HUES6 (cell line): ENCODE results near the gene TRMT11.
"Not testable (repeated sequence)": the region's sequence is repeated elsewhere in the genome, so short reads cannot be mapped to it uniquely, and the experiment has no call there.

Experiments
- H3K27ac ChIP-seq: 2 replicates; pipeline ENCODE4 v1.7.0; 2013; ENCODE audit warnings: low read depth, mild to moderate bottlenecking, low read length, inconsistent platforms
- H3K27me3 ChIP-seq: 2 replicates; pipeline ENCODE4 v1.6.1; 2013; ENCODE audit warnings: low read length; ENCODE audit not compliant: control insufficient read depth, insufficient read depth
- H3K36me3 ChIP-seq: 2 replicates; pipeline ENCODE4 v1.6.1; 2013; ENCODE audit warnings: low read length; ENCODE audit not compliant: control insufficient read depth, insufficient read depth
- H3K4me1 ChIP-seq: 2 replicates; pipeline ENCODE4 v1.6.1; 2013; ENCODE audit warnings: low read length; ENCODE audit not compliant: control insufficient read depth, insufficient read depth
- H3K4me3 ChIP-seq: 2 replicates; pipeline ENCODE4 v1.5.1; 2013; ENCODE audit warnings: low read depth, low read length
- H3K9ac ChIP-seq: one replicate; pipeline ENCODE4 v1.6.1; 2013; ENCODE audit warnings: mild to moderate bottlenecking, low read length
- H3K9me3 ChIP-seq: 2 replicates; pipeline ENCODE4 v1.6.1; 2013; ENCODE audit warnings: low read depth, low read length; ENCODE audit not compliant: control insufficient read depth, insufficient read depth

The TRMT11 gene

DNA sequence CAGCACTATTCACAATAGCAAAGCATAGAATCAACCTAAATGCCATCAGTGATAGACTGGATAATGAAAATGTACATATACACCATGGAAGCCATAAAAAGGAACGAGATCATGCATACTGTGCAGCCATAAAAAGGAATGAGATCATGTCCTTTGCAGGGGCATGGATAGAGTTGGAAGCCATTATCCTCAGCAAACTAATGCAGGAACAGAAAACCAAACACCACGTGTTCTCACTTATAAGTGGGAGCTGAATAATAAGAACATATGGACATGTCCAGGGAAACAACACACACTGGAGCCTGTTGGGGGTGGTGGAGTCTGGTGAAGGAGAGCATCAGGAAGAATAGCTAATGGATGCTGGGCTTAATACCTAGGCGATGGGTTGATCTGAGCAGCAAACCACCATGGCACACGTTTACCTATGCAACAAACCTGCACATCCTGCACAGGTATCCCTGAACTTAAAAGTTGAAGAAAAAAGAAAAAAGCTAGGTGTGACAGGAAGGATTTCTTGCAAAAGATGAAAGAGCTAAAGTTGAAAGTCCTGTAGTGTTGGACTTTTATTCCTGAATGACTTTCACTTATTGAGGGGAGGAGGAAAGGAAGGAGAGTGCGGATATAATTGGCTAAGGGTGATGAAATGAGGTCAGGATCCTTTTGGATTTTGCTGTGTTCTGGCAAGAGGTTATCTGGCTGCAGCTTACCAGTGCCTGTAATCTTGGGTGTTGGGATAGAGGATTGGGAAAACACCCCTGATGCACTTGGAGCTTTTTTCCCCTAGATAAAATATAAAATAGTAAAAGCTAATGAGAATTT is 8.5 kb downstream of the TRMT11 start:
- Histone ChIP-seq H3K4me1 (peaks cover 6% of the 10 kb centered on the region; the same call in 1 of the 2 replicates), H3K27ac (no peak overlapping the region), H3K27me3 (no peaks in the 10 kb centered on the region), H3K9me3 (no peaks in the 10 kb centered on the region), H3K9ac (no peak overlapping the region), H3K36me3 (peaks cover 27% of the 10 kb centered on the region), H3K4me3 (no peak overlapping the region)

- H3K27me3 ChIP-seq: no peaks in the 10 kb centered on the region
- H3K27ac ChIP-seq: no peak overlapping the region
- H3K36me3 ChIP-seq: peaks cover 39% of the 10 kb centered on the region
- no peaks in the 10 kb centered on the region for H3K9me3 ChIP-seq
- no peak overlapping the region for H3K4me3 ChIP-seq
- no peaks in the 10 kb centered on the region for H3K4me1 ChIP-seq
- no peak overlapping the region for H3K9ac ChIP-seq
These were observed 9.7 kb downstream of the TRMT11 start for GRCh38 chr6:125995972-125996580.

DNA sequence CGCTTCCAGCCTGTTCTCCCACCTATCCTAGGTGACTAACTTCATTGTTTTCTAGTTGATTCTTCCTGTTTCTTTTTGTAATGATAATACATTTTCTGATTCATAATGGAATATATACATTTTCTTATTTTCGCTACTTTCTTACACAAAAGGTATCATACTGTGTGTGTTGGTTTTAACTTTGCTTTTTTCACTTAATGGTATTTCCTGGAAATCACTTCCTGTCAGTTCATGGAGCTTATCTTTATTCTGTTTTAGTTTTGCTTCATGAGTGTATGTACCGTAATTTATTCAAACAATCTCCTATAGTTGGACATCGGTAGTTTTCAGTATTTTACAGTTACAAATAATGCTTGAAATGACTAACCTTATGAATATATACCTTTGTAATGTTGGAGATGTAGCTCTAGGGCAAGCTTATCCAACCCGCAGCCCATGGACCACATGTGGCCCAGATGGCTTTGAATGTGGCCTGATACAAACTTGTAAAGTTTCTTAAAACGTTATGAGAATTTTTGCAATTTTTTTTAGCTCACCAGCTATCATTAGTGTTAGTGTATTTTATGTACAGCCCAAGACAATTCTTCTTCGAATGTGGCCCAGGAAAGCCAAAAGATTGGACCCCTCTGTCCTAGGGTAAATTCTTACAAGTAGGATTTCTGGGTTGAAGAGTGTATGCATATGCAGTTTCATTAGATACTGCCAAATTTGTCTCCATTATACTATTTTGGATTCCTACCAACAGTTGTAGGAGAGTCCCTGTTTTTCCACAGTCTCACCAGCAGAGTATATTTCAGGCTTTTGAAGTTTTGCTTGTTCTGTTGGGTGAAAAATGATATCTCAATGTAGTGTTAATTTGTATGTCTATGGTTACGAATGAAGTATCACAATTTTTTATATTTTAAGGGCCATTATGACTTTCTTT is 16.7 kb downstream of the TRMT11 start:
- Histone ChIP-seq H3K4me1 (no peaks in the 10 kb centered on the region), H3K27ac (no peak overlapping the region), H3K9ac (no peak overlapping the region), H3K27me3 (no peaks in the 10 kb centered on the region), H3K4me3 (no peak overlapping the region), H3K9me3 (no peaks in the 10 kb centered on the region), H3K36me3 (peaks cover 72% of the 10 kb centered on the region)

DNA sequence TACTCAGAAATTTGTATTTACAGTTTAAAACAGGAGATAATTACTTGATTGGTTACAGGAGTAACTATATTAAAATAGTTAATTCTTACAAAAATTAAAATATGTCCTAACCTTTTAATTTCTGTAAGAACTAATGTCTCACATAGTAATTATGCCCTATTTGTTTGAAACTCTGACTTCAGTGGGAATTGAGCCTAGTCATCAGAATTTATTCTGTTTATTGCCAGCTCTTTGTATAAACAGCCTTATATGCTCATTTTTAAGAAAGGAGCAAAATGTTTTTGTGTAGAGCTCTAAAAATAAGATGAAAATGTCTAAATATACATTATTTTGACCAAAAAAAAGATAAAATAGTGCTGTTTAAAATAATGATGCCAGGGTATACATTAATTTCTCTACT is 21.5 kb downstream of the TRMT11 start:
- Histone ChIP-seq H3K36me3 (peaks cover 74% of the 10 kb centered on the region), H3K27me3 (no peaks in the 10 kb centered on the region), H3K9ac (no peak overlapping the region), H3K4me3 (no peak overlapping the region), H3K9me3 (no peaks in the 10 kb centered on the region), H3K4me1 (no peaks in the 10 kb centered on the region), H3K27ac (no peak overlapping the region)

DNA sequence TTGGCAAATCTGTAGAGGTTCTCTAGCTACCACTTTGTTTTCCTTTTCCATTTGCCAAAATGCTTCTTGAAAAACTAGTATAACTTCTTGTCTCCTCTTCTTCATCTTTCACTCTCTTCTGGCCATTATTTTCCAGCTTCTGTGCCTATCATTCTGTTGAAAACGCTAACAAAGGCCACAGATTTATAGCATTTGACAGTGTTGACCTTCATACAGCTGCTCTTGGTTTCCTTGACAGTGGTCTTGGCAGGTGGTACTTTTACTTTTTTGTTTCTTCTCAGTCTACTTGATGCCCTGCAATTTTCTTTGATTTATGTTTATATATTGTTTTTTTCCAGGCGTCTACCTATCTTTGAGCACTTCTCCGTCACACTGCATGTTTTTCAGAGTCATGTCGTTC is 23.7 kb downstream of the TRMT11 start:
- no peaks in the 10 kb centered on the region for H3K4me1 ChIP-seq
- no peak overlapping the region for H3K4me3 ChIP-seq
- peaks cover 80% of the 10 kb centered on the region for H3K36me3 ChIP-seq
- H3K9me3 ChIP-seq: no peaks in the 10 kb centered on the region
- no peak overlapping the region for H3K27ac ChIP-seq
- H3K9ac ChIP-seq: no peak overlapping the region
- no peaks in the 10 kb centered on the region for H3K27me3 ChIP-seq

DNA sequence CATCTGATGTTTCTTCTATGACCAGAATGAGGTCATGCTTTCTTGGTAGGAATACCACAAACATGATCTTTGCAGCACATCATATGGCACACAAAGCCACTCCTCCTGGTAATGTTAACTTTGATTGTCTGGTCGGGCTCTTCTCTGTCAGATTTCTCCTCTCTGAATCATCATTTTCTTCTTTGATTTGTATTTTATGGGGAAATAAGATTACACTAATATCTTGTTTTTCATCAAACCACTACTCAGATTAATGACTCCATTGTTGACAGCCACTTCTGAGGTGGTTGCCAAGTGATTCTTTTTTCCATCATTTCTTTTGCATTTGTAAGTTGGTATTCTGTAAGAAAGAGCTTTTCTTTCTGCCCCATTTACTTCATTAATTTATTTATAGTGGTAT is 29.5 kb downstream of the TRMT11 start:
- Histone ChIP-seq H3K27me3 (no peaks in the 10 kb centered on the region), H3K4me3 (no peak overlapping the region), H3K27ac (no peak overlapping the region), H3K9me3 (no peaks in the 10 kb centered on the region), H3K9ac (no peak overlapping the region), H3K4me1 (no peaks in the 10 kb centered on the region), H3K36me3 (peaks cover 88% of the 10 kb centered on the region)

- H3K27ac ChIP-seq: no peak overlapping the region
- H3K36me3 ChIP-seq: peaks cover 88% of the 10 kb centered on the region
- H3K27me3 ChIP-seq: no peaks in the 10 kb centered on the region
- no peak overlapping the region for H3K9ac ChIP-seq
- H3K4me3 ChIP-seq: no peak overlapping the region
- no peaks in the 10 kb centered on the region for H3K4me1 ChIP-seq
- no peaks in the 10 kb centered on the region for H3K9me3 ChIP-seq
These were observed 30.3 kb downstream of the TRMT11 start for GRCh38 chr6:126016591-126016990.

GRCh38 chr6:126017668-126018067 is 31.3 kb downstream of the TRMT11 start:
- Histone ChIP-seq H3K4me1 (no peaks in the 10 kb centered on the region), H3K9me3 (no peaks in the 10 kb centered on the region), H3K27ac (no peak overlapping the region), H3K9ac (no peak overlapping the region), H3K36me3 (peaks cover 88% of the 10 kb centered on the region), H3K4me3 (no peak overlapping the region), H3K27me3 (no peaks in the 10 kb centered on the region)

DNA sequence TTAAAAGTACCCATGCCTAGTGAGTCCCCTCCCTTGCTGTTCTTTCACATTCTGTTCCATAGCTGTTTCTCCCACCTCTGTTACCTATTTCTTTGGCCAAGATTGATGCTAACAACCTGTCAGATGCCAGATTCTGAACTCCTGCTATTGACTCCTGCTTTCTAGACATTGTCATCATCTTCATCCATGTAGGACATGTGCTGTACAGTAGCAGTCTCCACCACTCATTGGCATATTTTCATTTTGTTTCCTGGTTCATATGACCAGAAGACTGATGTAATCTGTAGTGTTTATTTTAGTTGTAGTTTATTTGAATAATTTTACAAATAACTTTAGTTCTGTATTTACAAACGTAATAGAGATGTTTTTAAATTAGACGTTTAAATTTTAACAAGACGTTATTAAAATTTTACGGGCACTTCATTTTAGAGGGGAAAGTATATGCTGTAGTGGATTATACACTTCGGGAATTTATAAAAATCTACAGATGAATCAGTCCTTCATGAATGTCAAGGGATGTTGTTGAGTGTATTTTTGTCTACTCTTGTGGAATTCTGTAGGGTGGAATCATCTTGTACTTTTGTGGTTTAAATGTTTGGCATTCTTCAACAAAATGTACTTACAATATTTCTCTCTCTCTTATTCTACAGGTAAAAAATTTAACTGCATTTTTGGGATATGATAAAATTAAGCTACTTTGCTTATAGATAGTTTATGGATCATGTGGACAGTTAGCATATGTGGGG is 34.1 kb downstream of the TRMT11 start:
- peaks cover 85% of the 10 kb centered on the region for H3K36me3 ChIP-seq
- no peaks in the 10 kb centered on the region for H3K27me3 ChIP-seq
- H3K4me3 ChIP-seq: no peak overlapping the region
- no peaks in the 10 kb centered on the region for H3K4me1 ChIP-seq
- H3K9me3 ChIP-seq: no peaks in the 10 kb centered on the region
- H3K9ac ChIP-seq: no peak overlapping the region
- H3K27ac ChIP-seq: no peak overlapping the region

DNA sequence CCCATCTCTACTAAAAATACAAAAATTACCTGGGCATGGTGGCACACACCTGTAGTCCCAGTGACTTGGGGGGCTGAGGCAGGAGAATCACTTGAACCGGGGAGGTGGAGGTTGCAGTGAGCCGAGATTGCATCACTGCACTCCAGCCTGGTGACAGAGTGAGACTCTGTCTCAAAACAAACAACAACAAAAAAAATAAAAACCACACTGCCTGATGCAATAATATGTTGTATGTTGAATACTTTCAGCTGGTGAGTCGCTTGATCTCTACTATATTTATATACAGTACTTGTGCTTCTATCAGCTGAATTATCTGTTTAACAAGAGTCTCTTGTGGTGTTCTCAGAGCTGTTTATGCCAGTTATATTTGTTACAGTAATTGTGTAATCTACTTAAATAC is 37.1 kb downstream of the TRMT11 start:
- peaks cover 75% of the 10 kb centered on the region for H3K36me3 ChIP-seq
- H3K27ac ChIP-seq, H3K27me3 ChIP-seq, H3K9me3 ChIP-seq, H3K4me3 ChIP-seq, H3K9ac ChIP-seq, H3K4me1 ChIP-seq: not testable (repeated sequence)
